GM12875 (cell line): ENCODE results near the gene SDR42E2.
A peak's percentile ranks its signal among the peaks of the same experiment; 100 is the strongest.
"Not testable (repeated sequence)": the region's sequence is repeated elsewhere in the genome, so short reads cannot be mapped to it uniquely, and the experiment has no call there.

ENCODE experiments used
- H3K4me3 ChIP-seq: one replicate; pipeline ENCODE4 v1.5.1; 2011; ENCODE audit warnings: low read depth, low read length, control low read depth
- TF ChIP-seq, protein P1 (sequence below): IDR thresholded peaks from 2 replicates; pipeline ENCODE4 v1.5.1; 2011; ENCODE audit warnings: low read depth, mild to moderate bottlenecking, control low read depth, inconsistent platforms, low read length, moderate library complexity, borderline replicate concordance; ENCODE audit not compliant: insufficient read depth

The SDR42E2 gene

DNA sequence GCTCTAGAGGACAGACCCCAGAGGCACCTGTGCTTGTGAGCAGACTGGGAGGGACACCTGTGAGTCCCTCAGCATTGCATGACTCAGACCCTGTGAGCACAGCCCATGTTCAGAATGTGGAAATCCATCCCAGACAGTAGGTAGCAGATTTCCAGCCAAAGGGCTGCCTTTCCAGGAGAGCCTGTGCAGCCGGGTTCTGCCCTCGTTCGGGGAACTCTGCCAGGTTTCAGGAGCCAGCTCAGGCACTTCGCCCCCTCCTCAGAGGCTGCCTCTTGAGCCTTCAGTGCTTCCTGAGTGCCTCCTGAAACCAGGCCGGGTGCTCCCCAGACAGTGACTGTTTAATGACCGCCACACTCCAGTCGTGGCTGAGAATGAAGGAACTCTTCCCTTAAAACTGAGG, 23.3 kb upstream of the SDR42E2 start:
- TF ChIP-seq, protein P1, sequence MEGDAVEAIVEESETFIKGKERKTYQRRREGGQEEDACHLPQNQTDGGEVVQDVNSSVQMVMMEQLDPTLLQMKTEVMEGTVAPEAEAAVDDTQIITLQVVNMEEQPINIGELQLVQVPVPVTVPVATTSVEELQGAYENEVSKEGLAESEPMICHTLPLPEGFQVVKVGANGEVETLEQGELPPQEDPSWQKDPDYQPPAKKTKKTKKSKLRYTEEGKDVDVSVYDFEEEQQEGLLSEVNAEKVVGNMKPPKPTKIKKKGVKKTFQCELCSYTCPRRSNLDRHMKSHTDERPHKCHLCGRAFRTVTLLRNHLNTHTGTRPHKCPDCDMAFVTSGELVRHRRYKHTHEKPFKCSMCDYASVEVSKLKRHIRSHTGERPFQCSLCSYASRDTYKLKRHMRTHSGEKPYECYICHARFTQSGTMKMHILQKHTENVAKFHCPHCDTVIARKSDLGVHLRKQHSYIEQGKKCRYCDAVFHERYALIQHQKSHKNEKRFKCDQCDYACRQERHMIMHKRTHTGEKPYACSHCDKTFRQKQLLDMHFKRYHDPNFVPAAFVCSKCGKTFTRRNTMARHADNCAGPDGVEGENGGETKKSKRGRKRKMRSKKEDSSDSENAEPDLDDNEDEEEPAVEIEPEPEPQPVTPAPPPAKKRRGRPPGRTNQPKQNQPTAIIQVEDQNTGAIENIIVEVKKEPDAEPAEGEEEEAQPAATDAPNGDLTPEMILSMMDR: no peak
- H3K4me3 ChIP-seq: no peak overlapping the region

DNA sequence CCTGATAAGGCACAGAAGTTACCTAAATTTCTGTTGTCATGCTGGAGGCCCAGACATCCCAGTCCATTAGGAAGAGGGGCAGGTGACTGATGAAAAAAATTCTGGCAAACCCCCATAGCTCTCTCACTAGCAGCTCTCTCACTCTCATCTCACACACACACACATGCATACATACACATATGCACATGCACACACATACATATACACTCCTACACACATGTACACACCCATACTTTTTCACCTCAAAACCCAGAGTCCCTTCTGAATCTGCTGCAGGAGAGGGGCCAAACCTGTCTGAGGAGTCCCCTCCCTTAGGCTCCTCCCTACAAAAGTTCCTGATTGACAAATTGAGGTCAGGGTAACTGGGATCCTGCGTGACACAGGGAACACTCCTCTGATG, 22.6 kb upstream of the SDR42E2 start:
- TF ChIP-seq, protein P1: no peak
- H3K4me3 ChIP-seq: no peak overlapping the region

DNA sequence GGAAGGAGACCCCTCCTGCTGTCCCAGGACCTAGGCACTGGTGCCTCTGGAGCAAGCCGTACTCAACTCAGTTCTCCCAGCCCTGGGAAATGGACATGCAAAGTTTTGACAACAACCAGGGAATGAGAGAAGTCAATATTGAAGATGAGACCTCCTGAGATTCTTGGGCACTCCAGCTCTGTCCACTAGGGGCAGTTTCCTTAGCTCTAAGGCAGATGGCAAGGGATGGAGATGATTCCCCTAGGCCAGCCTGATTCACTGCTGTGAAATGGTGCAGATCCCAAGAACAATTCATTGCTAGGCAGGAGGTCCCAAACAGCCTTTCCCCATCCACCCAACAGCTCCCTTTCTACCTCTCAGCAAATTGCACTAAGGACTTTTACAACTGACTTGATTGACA, 20.5 kb upstream of the SDR42E2 start:
- TF ChIP-seq, protein P1: peak; percentile 57; the same call in 1 of the 2 replicates
- H3K4me3 ChIP-seq: no peak overlapping the region

DNA sequence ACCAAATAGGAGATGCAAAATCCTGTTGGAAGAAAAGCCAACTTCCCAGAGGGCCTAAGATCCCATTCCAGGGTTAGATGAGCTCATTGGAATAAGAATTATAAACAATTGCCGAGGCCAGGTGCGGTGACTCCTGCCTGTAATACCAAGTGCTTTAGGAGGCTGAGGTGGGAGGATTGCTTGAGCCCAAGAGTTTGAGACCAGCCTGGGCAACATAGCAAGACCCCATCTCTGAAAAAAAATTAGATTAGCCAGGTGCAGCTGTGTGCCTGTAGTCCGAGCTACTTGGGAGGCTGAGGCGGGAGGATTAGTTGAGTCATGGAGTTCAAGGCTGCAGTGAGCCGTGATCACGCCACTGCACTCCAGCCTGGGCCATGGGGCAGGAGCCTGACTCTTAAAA, 17.8 kb upstream of the SDR42E2 start:
- H3K4me3 ChIP-seq: no peak overlapping the region
- TF ChIP-seq, protein P1: no peak

DNA sequence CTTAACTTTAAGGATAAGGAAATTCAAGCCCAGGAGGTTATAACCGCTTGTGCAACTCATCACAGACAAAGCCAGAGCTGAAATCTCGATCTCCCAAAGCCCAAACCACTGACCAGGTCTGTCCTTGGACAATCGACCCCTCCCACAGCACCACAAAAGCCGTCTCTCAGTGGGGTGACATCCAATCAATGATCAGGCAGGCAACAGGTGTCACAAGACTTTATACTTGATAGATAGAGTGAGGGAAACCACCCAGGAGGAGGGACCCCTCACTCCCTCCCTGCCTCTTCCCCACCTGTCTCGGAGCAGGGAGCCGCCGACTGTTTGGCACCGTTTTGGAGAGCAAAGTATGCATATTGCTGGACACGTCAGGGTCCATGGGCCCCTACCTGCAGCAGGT, 14.5 kb upstream of the SDR42E2 start:
- no peak overlapping the region for H3K4me3 ChIP-seq
- TF ChIP-seq, protein P1: no peak

DNA sequence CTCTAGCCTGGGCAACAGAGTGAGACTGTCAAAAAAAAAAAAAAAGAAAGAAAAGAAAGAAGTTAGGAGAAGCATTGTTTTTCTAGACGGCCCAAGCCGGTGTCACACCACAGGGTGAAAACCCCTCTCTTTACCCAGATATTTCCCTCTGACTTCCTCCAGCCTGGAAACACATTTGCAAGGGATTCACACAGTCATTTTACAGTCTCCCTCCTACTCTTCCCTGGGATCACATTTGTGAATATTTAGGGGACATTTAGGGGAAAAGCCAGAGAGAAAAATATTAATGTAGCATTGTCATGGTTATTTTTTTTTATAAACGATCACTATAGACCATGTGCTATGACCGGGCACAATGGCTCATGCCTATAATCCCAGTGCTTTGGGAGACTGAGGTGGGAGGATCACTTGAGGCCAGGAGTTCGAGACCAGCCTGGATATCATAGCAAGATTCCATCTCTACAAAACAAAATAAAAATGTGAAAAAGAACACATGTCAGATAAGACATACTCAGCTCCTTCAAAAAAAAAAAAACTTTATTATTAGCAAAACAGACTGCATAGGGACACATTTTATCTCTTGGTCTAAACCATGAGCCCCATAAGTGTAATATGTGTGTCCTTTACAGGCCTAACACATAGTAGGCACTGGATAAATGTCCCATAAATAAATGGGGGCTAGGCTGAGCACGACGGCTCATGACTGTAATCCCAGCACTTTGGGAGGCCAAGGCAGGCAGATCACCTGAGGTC, 10.9 kb upstream of the SDR42E2 start:
- H3K4me3 ChIP-seq: no peak overlapping the region
- TF ChIP-seq, protein P1: no peak

DNA sequence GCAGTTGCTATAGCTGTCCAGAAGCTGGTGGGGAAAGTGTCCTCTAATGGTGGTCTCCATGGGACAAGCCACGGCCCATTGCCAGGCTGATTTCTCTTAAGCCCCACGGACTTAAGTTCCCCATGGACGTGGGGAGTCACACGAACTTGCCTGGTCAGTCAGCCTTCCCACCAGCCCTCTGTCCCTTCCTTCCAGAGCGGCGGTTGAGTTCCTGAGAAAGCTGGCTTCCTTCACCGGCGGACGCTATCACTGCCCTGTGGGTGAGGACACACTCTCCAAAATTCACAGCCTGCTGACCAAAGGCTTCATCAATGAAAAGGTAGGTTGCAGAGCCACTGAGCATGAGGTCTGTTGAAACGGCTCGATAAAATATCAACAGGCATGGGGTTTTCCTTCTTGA, 10.0 kb upstream of the SDR42E2 start:
- TF ChIP-seq, protein P1: no peak
- no peak overlapping the region for H3K4me3 ChIP-seq

DNA sequence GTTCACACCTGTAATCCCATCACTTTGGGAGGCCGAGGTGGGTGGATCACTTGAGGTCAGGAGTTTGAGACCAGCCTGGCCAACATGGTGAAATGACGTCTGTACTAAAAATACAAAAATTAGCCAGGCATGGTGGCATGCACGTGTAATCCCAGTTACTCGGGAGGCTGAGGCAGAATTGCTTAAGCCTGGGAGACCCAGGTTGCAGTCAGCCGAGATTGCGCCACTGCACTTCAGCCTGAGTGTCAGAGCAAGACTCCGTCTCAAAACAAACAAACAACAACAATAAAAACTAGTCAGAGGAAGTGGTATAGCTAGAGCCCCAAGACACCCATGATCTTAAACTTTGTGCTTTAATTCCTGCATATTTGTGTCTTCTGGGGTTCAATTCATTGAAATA, 9.2 kb upstream of the SDR42E2 start:
- H3K4me3 ChIP-seq: not testable (repeated sequence)
